AG10803 (cell line): ENCODE measurements around the gene RASSF6.

ENCODE experiments used
- DNase-seq: peaks from one replicate; pipeline ENCODE4 v3.0.0; 2010; ENCODE audit warnings: low read depth
- H3K4me3 ChIP-seq: 2 replicates; pipeline ENCODE4 v1.5.1; 2011; ENCODE audit warnings: mild to moderate bottlenecking, low read length, control low read depth
- CTCF ChIP-seq: conservative IDR thresholded peaks from 2 replicates; pipeline ENCODE4 v1.5.1; 2011; ENCODE audit warnings: mild to moderate bottlenecking, low read length, control low read depth, inconsistent platforms

Gene RASSF6

GRCh38 chr4:73613130-73613529 lies 7.1 kb downstream of the RASSF6 start:
- DNase-seq = no peak
- H3K4me3 ChIP-seq = no peak overlapping the region

GRCh38 chr4:73612032-73612431 lies 8.2 kb downstream of the RASSF6 start:
- no peak for TF ChIP-seq CTCF
- DNase-seq = no peak
- H3K4me3 ChIP-seq = no peak overlapping the region

More at GRCh38 chr4:73613130-73613529, 7.1 kb downstream of the RASSF6 start:
- no peak for TF ChIP-seq CTCF

- TF ChIP-seq CTCF = no peak
- no peak overlapping the region for H3K4me3 ChIP-seq
- no peak for DNase-seq
Observed at GRCh38 chr4:73609706-73610105, 10.5 kb downstream of the RASSF6 start.

- no peak overlapping the region for H3K4me3 ChIP-seq
- DNase-seq = no peak
- TF ChIP-seq CTCF = no peak
Observed at GRCh38 chr4:73608689-73609594, 11.3 kb downstream of the RASSF6 start.

GRCh38 chr4:73607375-73608033 lies 12.7 kb downstream of the RASSF6 start:
- DNase-seq = no peak
- no peak for TF ChIP-seq CTCF
- H3K4me3 ChIP-seq = no peak overlapping the region

- H3K4me3 ChIP-seq = no peak overlapping the region
- no peak for DNase-seq
- TF ChIP-seq CTCF = no peak
Observed at GRCh38 chr4:73606465-73606974, 13.7 kb downstream of the RASSF6 start.
